Measurements from ENCODE around the gene NBPF3.
"Not testable (repeated sequence)": the region's sequence is repeated elsewhere in the genome, so short reads cannot be mapped to it uniquely, and the experiment has no call there.

The NBPF3 gene

DNA sequence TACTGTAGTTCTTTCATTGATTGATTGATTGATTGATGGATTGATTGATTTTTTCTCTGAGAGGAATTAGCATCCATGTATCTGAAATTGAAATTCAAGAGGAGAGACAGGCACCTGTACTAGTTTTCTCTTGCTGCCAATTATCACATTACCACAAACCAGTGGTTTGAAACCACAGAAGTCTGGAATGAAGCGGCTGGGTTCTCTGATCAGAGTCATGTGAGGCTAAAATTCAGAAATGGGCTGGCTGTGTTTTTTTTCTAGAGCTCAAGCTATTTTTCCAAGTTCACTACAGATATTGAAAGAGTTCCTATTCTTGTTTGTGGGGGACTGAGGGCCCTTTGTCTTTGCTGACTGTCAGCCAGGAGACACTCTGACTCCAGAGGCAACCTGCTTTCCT is 10.0 kb downstream of the NBPF3 start:
- DNase-seq (ENCODE audit: low read depth) = no peak
- TF ChIP-seq, protein P1, sequence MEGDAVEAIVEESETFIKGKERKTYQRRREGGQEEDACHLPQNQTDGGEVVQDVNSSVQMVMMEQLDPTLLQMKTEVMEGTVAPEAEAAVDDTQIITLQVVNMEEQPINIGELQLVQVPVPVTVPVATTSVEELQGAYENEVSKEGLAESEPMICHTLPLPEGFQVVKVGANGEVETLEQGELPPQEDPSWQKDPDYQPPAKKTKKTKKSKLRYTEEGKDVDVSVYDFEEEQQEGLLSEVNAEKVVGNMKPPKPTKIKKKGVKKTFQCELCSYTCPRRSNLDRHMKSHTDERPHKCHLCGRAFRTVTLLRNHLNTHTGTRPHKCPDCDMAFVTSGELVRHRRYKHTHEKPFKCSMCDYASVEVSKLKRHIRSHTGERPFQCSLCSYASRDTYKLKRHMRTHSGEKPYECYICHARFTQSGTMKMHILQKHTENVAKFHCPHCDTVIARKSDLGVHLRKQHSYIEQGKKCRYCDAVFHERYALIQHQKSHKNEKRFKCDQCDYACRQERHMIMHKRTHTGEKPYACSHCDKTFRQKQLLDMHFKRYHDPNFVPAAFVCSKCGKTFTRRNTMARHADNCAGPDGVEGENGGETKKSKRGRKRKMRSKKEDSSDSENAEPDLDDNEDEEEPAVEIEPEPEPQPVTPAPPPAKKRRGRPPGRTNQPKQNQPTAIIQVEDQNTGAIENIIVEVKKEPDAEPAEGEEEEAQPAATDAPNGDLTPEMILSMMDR (IDR thresholded peaks at IDR 0.05; ENCODE audit: insufficient read depth, low read depth, low read length, missing control alignments) = no peak
- no peak overlapping the region for H3K4me3 ChIP-seq (ENCODE audit: low read depth, low read length)

DNA sequence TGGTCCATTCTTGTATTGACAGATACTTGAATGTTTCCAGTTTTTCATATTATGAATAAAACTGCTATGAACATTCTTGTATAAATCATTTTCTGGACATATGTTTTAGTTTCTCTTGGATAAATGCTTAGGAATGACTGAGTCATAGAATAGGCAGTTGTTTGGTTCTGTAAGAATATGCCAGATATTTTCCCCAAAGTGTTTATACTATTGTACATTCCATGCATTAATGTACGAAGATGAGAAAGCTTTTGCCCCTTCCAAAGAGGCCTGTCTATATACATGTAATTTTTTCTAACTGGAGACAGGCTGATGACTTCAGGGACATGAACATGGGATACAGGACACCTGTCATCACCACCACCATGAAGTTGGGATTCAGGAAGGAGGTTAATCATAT is 11.3 kb downstream of the NBPF3 start:
- no peak for DNase-seq (ENCODE audit: low read depth)
- TF ChIP-seq, protein P1 (IDR thresholded peaks at IDR 0.05; ENCODE audit: insufficient read depth, low read depth, low read length, missing control alignments) = no peak
- H3K4me3 ChIP-seq (ENCODE audit: low read depth, low read length) = no peak overlapping the region

DNA sequence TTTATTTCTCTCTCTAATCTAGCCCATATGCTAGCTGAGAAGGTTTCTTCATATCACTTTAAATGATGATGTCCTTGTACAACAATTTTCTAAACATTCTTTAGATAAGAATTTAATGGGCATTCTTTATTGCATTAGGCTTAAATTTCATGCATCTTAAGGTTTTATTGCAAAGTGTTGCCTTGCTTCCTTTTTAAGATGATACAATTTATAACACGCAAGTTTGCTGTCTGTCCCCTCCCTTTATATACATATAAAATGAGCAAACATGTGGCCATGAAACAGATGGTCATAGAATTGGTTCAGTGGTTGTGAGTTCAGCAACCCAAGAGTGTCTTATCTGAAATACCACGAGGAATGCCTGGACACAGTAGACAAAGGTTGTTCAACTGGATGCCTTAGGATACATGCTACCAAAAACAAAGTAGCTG is 12.1 kb downstream of the NBPF3 start:
- TF ChIP-seq, protein P1 (IDR thresholded peaks at IDR 0.05; ENCODE audit: insufficient read depth, low read depth, low read length, missing control alignments) = no peak

DNA sequence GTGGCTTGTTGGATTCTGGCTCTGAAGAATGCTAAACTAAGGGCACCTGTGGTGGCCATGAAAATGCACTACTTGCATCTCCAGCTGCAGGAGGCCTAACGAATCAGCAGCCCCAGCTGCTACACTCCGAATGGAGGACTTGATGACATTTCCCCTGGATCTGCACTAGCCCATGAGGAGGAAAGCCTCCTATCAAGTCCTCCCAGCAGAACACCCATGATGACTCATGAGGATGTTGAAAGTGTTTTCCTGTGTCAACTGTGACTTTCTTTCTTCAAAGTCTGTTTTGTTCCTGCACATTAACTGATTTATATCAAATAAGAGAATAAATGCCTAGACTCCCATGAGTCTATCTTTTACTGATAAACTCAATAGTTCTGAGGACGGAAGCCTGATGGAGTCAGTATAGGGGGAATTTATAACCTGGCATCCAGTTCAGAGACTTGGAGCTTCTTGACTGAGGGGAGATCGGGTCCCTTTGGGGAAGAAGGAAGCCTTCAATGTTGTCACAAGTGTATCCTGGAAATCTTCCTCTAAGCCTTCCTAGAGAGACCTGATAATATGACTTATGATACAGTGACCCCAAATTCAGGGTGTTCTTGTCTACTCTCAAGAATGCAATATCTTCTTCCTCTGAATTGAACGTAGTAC is 14.2 kb downstream of the NBPF3 start:
- not testable (repeated sequence) for DNase-seq (ENCODE audit: low read depth); H3K4me3 ChIP-seq (ENCODE audit: low read depth, low read length)

More for the DNA sequence above, 12.1 kb downstream of the NBPF3 start:
- H3K4me3 ChIP-seq (ENCODE audit: low read depth, low read length) = no peak overlapping the region
- DNase-seq (ENCODE audit: low read depth) = no peak

DNA sequence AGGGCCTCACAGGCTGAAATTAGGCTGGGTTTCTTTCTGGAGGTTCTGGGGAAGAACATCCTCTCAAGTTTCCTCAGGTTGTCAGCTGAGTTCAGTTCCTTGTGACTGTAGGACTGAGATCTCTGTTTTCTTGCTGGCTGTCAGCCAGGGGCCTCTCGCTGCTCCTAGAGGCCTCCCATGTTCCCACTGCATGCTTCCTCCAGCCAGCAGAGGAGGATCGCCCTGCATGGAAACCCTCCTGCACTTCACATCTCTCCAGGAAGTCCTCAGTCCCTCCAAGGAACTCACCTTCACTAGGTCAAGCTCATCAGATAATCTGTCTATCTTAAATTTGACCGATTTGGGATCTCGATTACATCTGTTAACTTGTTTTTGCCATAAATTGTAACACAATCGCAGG is 15.0 kb downstream of the NBPF3 start:
- DNase-seq (ENCODE audit: low read depth); H3K4me3 ChIP-seq (ENCODE audit: low read depth, low read length): not testable (repeated sequence)

DNA sequence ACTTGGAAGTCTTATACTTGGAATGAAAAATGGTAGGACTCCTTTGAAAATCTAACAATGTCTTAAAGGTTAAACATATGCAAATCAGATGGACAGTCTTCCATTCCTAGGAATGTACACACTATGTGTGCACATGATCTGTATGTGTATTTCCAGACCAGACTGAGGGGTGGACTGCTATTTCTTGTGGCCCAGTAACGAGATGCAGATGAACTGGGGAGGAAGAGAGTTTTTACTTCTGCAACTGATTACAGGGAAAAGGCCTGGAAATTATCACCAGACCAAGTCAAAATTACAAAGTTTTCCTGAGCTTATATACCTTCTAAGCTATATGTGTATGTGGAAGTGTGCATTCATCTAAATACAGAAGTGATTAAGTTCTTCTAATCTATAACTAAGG is 17.7 kb downstream of the NBPF3 start:
- TF ChIP-seq, protein P1 (IDR thresholded peaks at IDR 0.05; ENCODE audit: insufficient read depth, low read depth, low read length, missing control alignments) = no peak
- no peak overlapping the region for H3K4me3 ChIP-seq (ENCODE audit: low read depth, low read length)
- DNase-seq (ENCODE audit: low read depth) = no peak

DNA sequence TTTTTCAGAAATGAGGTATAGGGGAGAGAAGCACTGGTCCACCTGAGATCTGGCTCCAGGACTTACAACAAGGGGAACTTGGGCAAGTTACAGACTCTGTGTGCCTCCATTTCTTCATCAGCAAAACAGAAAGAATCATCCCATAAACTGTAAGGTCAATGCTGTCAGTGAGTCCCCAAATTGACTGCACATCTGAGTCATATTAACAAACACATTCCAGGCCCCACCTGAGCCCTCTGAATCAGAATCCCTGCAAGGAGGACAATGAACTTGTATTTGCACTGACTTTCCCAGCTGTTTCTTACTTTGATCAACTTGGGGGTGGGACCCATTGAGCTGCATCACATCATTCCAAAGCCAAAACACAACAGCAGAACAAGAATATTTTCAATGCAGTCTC is 25.2 kb downstream of the NBPF3 start:
- H3K4me3 ChIP-seq (ENCODE audit: low read depth, low read length); DNase-seq (ENCODE audit: low read depth): not testable (repeated sequence)

DNA sequence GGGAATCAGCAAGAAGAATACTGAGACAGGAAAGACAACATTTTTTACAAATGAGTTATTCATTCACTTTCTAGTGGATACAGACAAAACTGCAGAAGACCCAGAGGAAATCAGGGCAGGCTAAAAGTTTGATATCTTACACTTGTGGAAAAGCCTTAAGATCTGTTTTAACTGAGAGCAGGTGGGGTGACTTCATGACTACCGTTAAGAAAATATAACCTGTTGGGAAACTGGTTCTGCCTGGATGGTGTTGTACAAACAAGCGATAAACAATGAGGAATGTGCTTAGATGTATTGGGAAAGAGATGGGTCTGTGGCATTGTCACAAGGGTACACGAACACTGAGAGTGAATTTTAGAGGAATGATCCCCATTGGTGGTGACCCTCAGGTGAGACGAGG is 28.0 kb downstream of the NBPF3 start:
- not testable (repeated sequence) for H3K4me3 ChIP-seq (ENCODE audit: low read depth, low read length); DNase-seq (ENCODE audit: low read depth)

DNA sequence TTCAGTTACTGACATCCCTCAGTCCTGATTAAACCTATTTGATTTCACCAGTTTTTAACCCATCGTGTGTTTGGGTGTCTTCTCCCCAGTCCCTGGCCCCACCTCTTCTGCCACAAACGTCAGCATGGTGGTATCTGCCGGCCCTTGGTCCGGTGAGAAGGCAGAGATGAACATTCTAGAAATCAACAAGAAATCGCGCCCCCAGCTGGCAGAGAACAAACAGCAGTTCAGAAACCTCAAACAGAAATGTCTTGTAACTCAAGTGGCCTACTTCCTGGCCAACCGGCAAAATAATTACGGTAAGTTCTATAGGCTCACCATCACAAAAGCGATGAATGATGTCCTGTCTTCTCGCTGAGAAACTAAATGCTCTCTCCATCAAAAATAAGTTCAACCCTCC is 28.7 kb downstream of the NBPF3 start:
- H3K4me3 ChIP-seq (ENCODE audit: low read depth, low read length) = no peak overlapping the region
- peak; percentile 14 for DNase-seq (ENCODE audit: low read depth)
- TF ChIP-seq, protein P1 (IDR thresholded peaks at IDR 0.05; ENCODE audit: insufficient read depth, low read depth, low read length, missing control alignments) = peak; percentile 32
